ENCODE data around the gene SMYD3.

SMYD3 gene

GRCh38 chr1:246170574-246171261, 336.4 kb downstream of the SMYD3 start:
- Histone ChIP-seq H3K27me3 (ENCODE audit: control insufficient read depth in 2 of 2, insufficient read depth in 2 of 2, low read length in 2 of 2) (no peaks in the 10 kb centered on the region), H3K27ac (ENCODE audit: low read depth in 2 of 2, low read length in 2 of 2) (no peak overlapping the region), H3K9ac (ENCODE audit: low read depth in 1 of 2, low read length in 2 of 2) (no peak overlapping the region), H3K36me3 (ENCODE audit: control insufficient read depth in 2 of 2, insufficient read depth in 2 of 2, low read length in 2 of 2) (no peaks in the 10 kb centered on the region), H3K4me3 (ENCODE audit: low read length in 2 of 2) (no peak overlapping the region), H3K9me3 (ENCODE audit: control insufficient read depth in 2 of 2, low read length in 2 of 2) (no peaks in the 10 kb centered on the region), H3K4me1 (ENCODE audit: control insufficient read depth in 2 of 2, insufficient read depth in 2 of 2, low read length in 2 of 2) (peaks cover 4 to 9% of the 10 kb centered on the region in 2 donors)

GRCh38 chr1:246169486-246169885, 337.6 kb downstream of the SMYD3 start:
- no peak overlapping the region for H3K27ac ChIP-seq (ENCODE audit: low read depth in 2 of 2, low read length in 2 of 2)
- H3K9me3 ChIP-seq (ENCODE audit: control insufficient read depth in 2 of 2, low read length in 2 of 2) = no peaks in the 10 kb centered on the region
- no peaks in the 10 kb centered on the region for H3K36me3 ChIP-seq (ENCODE audit: control insufficient read depth in 2 of 2, insufficient read depth in 2 of 2, low read length in 2 of 2)
- H3K4me1 ChIP-seq (ENCODE audit: control insufficient read depth in 2 of 2, insufficient read depth in 2 of 2, low read length in 2 of 2) = peaks cover 4 to 9% of the 10 kb centered on the region in 2 donors
- no peak overlapping the region for H3K4me3 ChIP-seq (ENCODE audit: low read length in 2 of 2)
- H3K27me3 ChIP-seq (ENCODE audit: control insufficient read depth in 2 of 2, insufficient read depth in 2 of 2, low read length in 2 of 2) = no peaks in the 10 kb centered on the region
- no peak overlapping the region for H3K9ac ChIP-seq (ENCODE audit: low read depth in 1 of 2, low read length in 2 of 2)

- Histone ChIP-seq H3K9ac (ENCODE audit: low read depth in 1 of 2, low read length in 2 of 2) (no peak overlapping the region), H3K27me3 (ENCODE audit: control insufficient read depth in 2 of 2, insufficient read depth in 2 of 2, low read length in 2 of 2) (no peaks in the 10 kb centered on the region), H3K27ac (ENCODE audit: low read depth in 2 of 2, low read length in 2 of 2) (no peak overlapping the region), H3K4me1 (ENCODE audit: control insufficient read depth in 2 of 2, insufficient read depth in 2 of 2, low read length in 2 of 2) (peaks cover 4 to 9% of the 10 kb centered on the region in 2 donors), H3K9me3 (ENCODE audit: control insufficient read depth in 2 of 2, low read length in 2 of 2) (no peaks in the 10 kb centered on the region), H3K36me3 (ENCODE audit: control insufficient read depth in 2 of 2, insufficient read depth in 2 of 2, low read length in 2 of 2) (no peaks in the 10 kb centered on the region), H3K4me3 (ENCODE audit: low read length in 2 of 2) (no peak overlapping the region)
Measured at GRCh38 chr1:246169019-246169418, 338.1 kb downstream of the SMYD3 start.

DNA sequence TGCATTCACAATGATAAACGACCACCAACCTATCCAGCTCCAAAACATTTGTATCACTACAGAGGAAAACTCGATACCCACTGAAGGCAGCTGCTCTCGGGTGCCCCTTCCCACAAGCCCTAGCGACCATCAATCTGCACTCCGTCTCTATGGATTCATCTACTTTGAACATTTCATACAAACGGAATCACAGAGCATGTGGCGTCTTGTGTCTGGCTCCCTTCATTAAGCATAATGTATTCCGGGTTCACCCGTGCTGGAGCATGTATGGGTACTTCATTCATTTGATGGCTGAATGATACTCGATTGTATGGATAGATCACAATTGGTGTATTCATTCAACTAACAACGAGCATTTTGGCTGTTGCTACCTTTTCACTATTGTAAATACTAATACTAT, 340.2 kb downstream of the SMYD3 start:
- H3K36me3 ChIP-seq (ENCODE audit: control insufficient read depth in 2 of 2, insufficient read depth in 2 of 2, low read length in 2 of 2) = no peaks in the 10 kb centered on the region
- no peaks in the 10 kb centered on the region for H3K27me3 ChIP-seq (ENCODE audit: control insufficient read depth in 2 of 2, insufficient read depth in 2 of 2, low read length in 2 of 2)
- H3K4me1 ChIP-seq (ENCODE audit: control insufficient read depth in 2 of 2, insufficient read depth in 2 of 2, low read length in 2 of 2) = peaks cover 4 to 9% of the 10 kb centered on the region in 2 donors
- H3K9me3 ChIP-seq (ENCODE audit: control insufficient read depth in 2 of 2, low read length in 2 of 2) = no peaks in the 10 kb centered on the region
- no peak overlapping the region for H3K9ac ChIP-seq (ENCODE audit: low read depth in 1 of 2, low read length in 2 of 2)
- no peak overlapping the region for H3K27ac ChIP-seq (ENCODE audit: low read depth in 2 of 2, low read length in 2 of 2)
- no peak overlapping the region for H3K4me3 ChIP-seq (ENCODE audit: low read length in 2 of 2)

DNA sequence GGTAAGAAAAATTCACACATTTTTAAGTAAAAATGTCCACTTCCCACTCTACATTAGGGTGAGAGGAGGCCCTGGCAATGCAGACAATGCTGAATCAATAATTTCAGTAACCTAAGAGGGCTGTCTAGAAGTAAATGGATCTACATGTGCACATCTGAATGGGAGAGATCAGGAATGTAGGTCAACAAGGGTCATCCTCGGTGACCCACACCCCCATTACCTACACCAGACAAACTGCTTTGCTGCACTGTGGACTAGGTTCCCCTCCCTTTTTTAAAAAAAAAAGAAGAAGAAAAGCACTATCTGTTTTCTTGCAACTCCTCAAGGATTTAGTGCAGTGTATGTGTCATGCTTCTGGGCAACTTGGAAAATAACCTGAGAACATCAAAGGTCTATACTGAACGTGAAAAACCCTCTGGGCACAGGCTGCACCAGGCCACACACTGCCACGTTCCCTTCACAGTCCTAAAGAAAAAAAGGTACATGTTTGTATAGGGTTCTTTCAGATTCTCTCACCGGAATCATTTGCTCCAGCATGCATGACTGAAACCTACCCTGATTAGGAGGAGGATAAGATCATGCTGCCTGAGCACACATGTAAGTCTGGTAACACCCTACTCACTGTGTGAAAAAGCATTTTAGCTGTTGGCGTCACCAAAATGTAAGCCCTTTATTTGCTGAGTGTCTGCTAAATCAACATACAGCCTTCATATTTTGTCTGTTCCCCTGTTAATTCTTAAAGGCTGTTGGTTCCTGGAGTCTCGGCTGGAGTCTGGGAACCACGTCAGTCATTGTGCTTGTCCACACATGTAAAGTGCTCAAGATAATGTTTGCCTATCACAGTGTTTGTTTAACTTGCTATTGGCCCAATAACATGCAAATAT, 341.0 kb downstream of the SMYD3 start:
- Histone ChIP-seq H3K9me3 (ENCODE audit: control insufficient read depth in 2 of 2, low read length in 2 of 2) (no peaks in the 10 kb centered on the region), H3K4me3 (ENCODE audit: low read length in 2 of 2) (no peak overlapping the region), H3K9ac (ENCODE audit: low read depth in 1 of 2, low read length in 2 of 2) (no peak overlapping the region), H3K27ac (ENCODE audit: low read depth in 2 of 2, low read length in 2 of 2) (no peak overlapping the region), H3K36me3 (ENCODE audit: control insufficient read depth in 2 of 2, insufficient read depth in 2 of 2, low read length in 2 of 2) (no peaks in the 10 kb centered on the region), H3K4me1 (ENCODE audit: control insufficient read depth in 2 of 2, insufficient read depth in 2 of 2, low read length in 2 of 2) (peaks cover 4 to 9% of the 10 kb centered on the region in 2 donors), H3K27me3 (ENCODE audit: control insufficient read depth in 2 of 2, insufficient read depth in 2 of 2, low read length in 2 of 2) (no peaks in the 10 kb centered on the region)

- H3K36me3 ChIP-seq (ENCODE audit: control insufficient read depth in 2 of 2, insufficient read depth in 2 of 2, low read length in 2 of 2) = no peaks in the 10 kb centered on the region
- no peak overlapping the region for H3K9ac ChIP-seq (ENCODE audit: low read depth in 1 of 2, low read length in 2 of 2)
- no peaks in the 10 kb centered on the region for H3K27me3 ChIP-seq (ENCODE audit: control insufficient read depth in 2 of 2, insufficient read depth in 2 of 2, low read length in 2 of 2)
- no peak overlapping the region for H3K27ac ChIP-seq (ENCODE audit: low read depth in 2 of 2, low read length in 2 of 2)
- no peaks in the 10 kb centered on the region for H3K9me3 ChIP-seq (ENCODE audit: control insufficient read depth in 2 of 2, low read length in 2 of 2)
- H3K4me1 ChIP-seq (ENCODE audit: control insufficient read depth in 2 of 2, insufficient read depth in 2 of 2, low read length in 2 of 2) = peaks cover 4 to 9% of the 10 kb centered on the region in 2 donors
- H3K4me3 ChIP-seq (ENCODE audit: low read length in 2 of 2) = no peak overlapping the region
Measured at GRCh38 chr1:246164764-246165163, 342.3 kb downstream of the SMYD3 start.

DNA sequence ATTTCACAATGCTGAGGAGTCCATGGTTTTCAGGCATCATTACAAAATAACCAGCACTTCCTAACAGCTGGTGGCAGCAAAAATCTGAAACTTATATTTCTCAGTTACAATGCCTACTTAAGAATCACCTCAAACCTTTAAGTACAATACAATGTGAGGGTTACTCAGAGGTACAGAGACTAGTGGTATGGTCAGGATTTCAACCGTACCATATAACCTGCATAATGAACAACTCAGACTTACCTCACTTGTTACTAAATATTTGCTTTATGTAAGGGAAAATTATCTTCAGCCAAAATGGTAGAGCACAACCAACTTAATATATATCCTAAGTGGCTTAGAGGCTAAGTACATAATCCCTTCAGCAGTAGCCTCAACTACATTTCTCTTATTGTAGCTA, 344.5 kb downstream of the SMYD3 start:
- no peaks in the 10 kb centered on the region for H3K9me3 ChIP-seq (ENCODE audit: control insufficient read depth in 2 of 2, low read length in 2 of 2)
- no peak overlapping the region for H3K27ac ChIP-seq (ENCODE audit: low read depth in 2 of 2, low read length in 2 of 2)
- no peak overlapping the region for H3K9ac ChIP-seq (ENCODE audit: low read depth in 1 of 2, low read length in 2 of 2)
- H3K4me3 ChIP-seq (ENCODE audit: low read length in 2 of 2) = no peak overlapping the region
- peaks cover 4 to 9% of the 10 kb centered on the region in 2 donors for H3K4me1 ChIP-seq (ENCODE audit: control insufficient read depth in 2 of 2, insufficient read depth in 2 of 2, low read length in 2 of 2)
- H3K36me3 ChIP-seq (ENCODE audit: control insufficient read depth in 2 of 2, insufficient read depth in 2 of 2, low read length in 2 of 2) = no peaks in the 10 kb centered on the region
- no peaks in the 10 kb centered on the region for H3K27me3 ChIP-seq (ENCODE audit: control insufficient read depth in 2 of 2, insufficient read depth in 2 of 2, low read length in 2 of 2)

DNA sequence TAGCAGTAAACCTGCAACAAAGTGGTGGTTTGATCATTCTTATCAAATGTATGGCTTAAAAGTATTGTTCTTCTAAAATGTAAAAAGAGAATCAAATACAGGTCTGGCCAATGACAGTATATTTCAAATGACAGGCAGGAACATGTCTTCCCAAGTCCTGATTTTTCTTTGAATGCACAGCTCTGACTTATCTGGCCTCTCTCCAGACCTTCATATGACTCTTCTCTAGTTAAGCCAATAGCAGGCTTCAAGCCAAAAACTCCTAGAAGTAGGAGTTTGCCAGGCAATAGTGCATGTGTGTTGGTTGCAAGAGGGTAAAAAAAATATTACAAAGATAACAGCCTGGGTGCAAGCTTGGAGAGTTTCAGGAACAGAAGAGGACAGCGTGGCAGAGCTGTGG, 345.5 kb downstream of the SMYD3 start:
- H3K27me3 ChIP-seq (ENCODE audit: control insufficient read depth in 2 of 2, insufficient read depth in 2 of 2, low read length in 2 of 2) = no peaks in the 10 kb centered on the region
- no peaks in the 10 kb centered on the region for H3K9me3 ChIP-seq (ENCODE audit: control insufficient read depth in 2 of 2, low read length in 2 of 2)
- no peak overlapping the region for H3K4me3 ChIP-seq (ENCODE audit: low read length in 2 of 2)
- peaks cover 4 to 7% of the 10 kb centered on the region in 2 donors for H3K4me1 ChIP-seq (ENCODE audit: control insufficient read depth in 2 of 2, insufficient read depth in 2 of 2, low read length in 2 of 2)
- no peak overlapping the region for H3K27ac ChIP-seq (ENCODE audit: low read depth in 2 of 2, low read length in 2 of 2)
- H3K36me3 ChIP-seq (ENCODE audit: control insufficient read depth in 2 of 2, insufficient read depth in 2 of 2, low read length in 2 of 2) = no peaks in the 10 kb centered on the region
- H3K9ac ChIP-seq (ENCODE audit: low read depth in 1 of 2, low read length in 2 of 2) = no peak overlapping the region

DNA sequence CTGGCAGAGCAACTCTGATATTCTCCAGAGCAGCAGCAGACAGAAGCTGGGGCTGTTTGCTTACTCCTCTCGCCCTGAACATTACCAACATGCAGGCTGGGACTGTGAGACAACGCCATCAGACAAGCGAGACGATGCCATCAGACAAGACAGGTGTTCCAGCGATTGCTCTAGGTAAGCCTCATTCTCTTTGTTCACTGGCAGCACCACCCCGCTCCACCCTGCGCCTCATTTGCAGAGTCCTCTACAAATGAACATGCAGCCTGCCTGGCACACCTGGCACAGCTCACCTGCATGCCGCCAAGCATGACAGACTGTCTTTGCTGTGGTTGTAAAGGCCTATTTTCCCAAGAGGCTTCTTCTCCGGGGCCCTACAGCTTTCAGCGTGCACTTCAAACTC, 346.2 kb downstream of the SMYD3 start:
- peaks cover 0 to 2% of the 10 kb centered on the region in 2 donors for H3K4me1 ChIP-seq (ENCODE audit: control insufficient read depth in 2 of 2, insufficient read depth in 2 of 2, low read length in 2 of 2)
- no peaks in the 10 kb centered on the region for H3K9me3 ChIP-seq (ENCODE audit: control insufficient read depth in 2 of 2, low read length in 2 of 2)
- H3K9ac ChIP-seq (ENCODE audit: low read depth in 1 of 2, low read length in 2 of 2) = no peak overlapping the region
- H3K36me3 ChIP-seq (ENCODE audit: control insufficient read depth in 2 of 2, insufficient read depth in 2 of 2, low read length in 2 of 2) = no peaks in the 10 kb centered on the region
- no peaks in the 10 kb centered on the region for H3K27me3 ChIP-seq (ENCODE audit: control insufficient read depth in 2 of 2, insufficient read depth in 2 of 2, low read length in 2 of 2)
- H3K27ac ChIP-seq (ENCODE audit: low read depth in 2 of 2, low read length in 2 of 2) = no peak overlapping the region
- H3K4me3 ChIP-seq (ENCODE audit: low read length in 2 of 2) = no peak overlapping the region

GRCh38 chr1:246160374-246160773, 346.7 kb downstream of the SMYD3 start:
- Histone ChIP-seq H3K27ac (ENCODE audit: low read depth in 2 of 2, low read length in 2 of 2) (no peak overlapping the region), H3K9me3 (ENCODE audit: control insufficient read depth in 2 of 2, low read length in 2 of 2) (no peaks in the 10 kb centered on the region), H3K27me3 (ENCODE audit: control insufficient read depth in 2 of 2, insufficient read depth in 2 of 2, low read length in 2 of 2) (no peaks in the 10 kb centered on the region)

More at GRCh38 chr1:246160374-246160773, 346.7 kb downstream of the SMYD3 start:
- Histone ChIP-seq H3K9ac (ENCODE audit: low read depth in 1 of 2, low read length in 2 of 2) (no peak overlapping the region), H3K4me1 (ENCODE audit: control insufficient read depth in 2 of 2, insufficient read depth in 2 of 2, low read length in 2 of 2) (no peaks in the 10 kb centered on the region), H3K36me3 (ENCODE audit: control insufficient read depth in 2 of 2, insufficient read depth in 2 of 2, low read length in 2 of 2) (no peaks in the 10 kb centered on the region), H3K4me3 (ENCODE audit: low read length in 2 of 2) (no peak overlapping the region)

Measured in mucosa of rectum (tissue), 2 donors.